ENCODE results near the gene KPNB1. TPM values are rescaled to one million over a fixed set of nuclear protein-coding genes. Genes with fewer than 3 reads are reported as not detected.

KPNB1 gene
- 182 and 186 TPM in 2 replicates for total RNA-seq

GRCh38 chr17:47649153-47649971 is at the start of gene KPNB1:
KPNB1 (plus strand) TSS chr17:47649919; CDS start chr17:47650245, 326 bp downstream.

DNA sequence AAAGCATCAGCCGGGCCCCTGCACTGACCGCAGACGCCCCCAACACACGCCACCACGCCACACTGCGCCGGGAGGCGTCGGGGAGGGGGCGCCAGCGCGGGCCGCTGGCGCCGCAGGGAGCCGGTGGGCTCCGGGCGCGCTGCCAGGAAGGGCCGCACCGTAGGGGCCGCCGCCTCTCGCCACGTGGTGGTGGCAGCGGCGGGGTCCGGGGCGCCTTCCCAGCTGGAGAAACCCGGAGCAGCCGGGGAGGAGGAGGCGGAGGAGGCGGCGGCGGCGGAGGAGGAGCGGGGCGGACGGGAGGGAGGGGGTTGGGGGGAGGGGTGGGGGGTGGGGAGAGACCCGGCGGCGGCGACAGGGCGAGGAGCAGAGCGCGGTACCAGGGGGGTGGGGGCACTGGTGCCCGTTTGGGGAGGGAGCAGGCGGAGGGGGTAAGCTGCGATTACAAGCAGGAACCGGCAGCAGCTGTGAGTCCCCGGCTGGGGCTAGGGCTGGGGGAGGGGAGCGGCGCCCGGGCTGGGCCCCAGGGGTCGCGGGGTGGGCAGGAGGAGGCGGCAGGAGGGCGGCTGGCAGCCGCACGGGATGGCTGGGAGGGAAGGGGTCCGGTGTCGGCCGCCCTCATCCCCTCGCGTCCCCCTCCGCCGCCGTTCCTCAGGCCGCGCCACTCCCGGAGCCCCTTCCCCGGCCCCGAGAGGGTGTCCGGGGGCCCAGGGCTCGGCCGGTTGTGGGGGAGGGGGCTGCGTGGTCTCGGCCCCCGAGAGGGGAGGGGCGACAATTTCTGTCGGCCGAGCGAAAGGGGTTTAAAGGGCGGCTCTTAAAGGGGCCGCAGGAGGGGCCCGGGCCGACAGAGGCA is 44.2 kb downstream of the KPNB1 start, which contains the start of gene TBKBP1:
Gene TBKBP1 (plus strand): TSS at position 431 of the 850 bp plus-strand sequence. CDS start 1,952 bp downstream, outside the sequence.

GRCh38 chr17:47733047-47733673 is 83.4 kb downstream of the KPNB1 start, which contains the start of gene TBX21:
TBX21 (plus strand) TSS chr17:47733236; CDS start chr17:47733455, 219 bp downstream.

Other genes starting within 250 kb of the KPNB1 start
- gene NPEPPS, start 118.8 kb upstream of the KPNB1 start, total RNA-seq: 40.5 and 56.0 TPM in 2 replicates
- 13.6 and 16.9 TPM in 2 replicates for gene TBKBP1, start 44.2 kb downstream of the KPNB1 start, total RNA-seq
- gene TBX21, start 83.3 kb downstream of the KPNB1 start, total RNA-seq: not detected in 2 replicates
- gene OSBPL7, start 171.9 kb downstream of the KPNB1 start, total RNA-seq: 6.4 and 10.0 TPM in 2 replicates
- 31.0 and 45.8 TPM in 2 replicates for gene MRPL10, start 181.6 kb downstream of the KPNB1 start, total RNA-seq
- gene LRRC46, start 181.8 kb downstream of the KPNB1 start, total RNA-seq: 0.60 TPM in 1 of 2 replicates, not detected in the other
- gene SCRN2, start 191.4 kb downstream of the KPNB1 start, total RNA-seq: 26.6 and 40.6 TPM in 2 replicates
- gene SP6, start 201.2 kb downstream of the KPNB1 start, total RNA-seq: 0.26 TPM in 1 of 2 replicates, not detected in the other
- 1.9 and 8.1 TPM in 2 replicates for gene SP2, start 246.3 kb downstream of the KPNB1 start, total RNA-seq